Activated T-cell treated with anti-CD3 and anti-CD28 coated beads for 1 hour (primary cell): Measurements from ENCODE around the gene KCTD2.
A peak's percentile ranks its signal among the peaks of the same experiment; 100 is the strongest.

ENCODE experiments used
- DNase-seq: peaks from one replicate; pipeline ENCODE4 v3.0.0-alpha.2; 2020; ENCODE audit warnings: low read depth

The KCTD2 gene

GRCh38 chr17:75099881-75100595, 53.0 kb downstream of the KCTD2 start:
- no peak for DNase-seq

GRCh38 chr17:75102385-75102821, 55.4 kb downstream of the KCTD2 start:
- DNase-seq, result no peak

- no peak for DNase-seq
Measured at GRCh38 chr17:75103601-75104554, 56.9 kb downstream of the KCTD2 start.

- DNase-seq, result no peak
Measured at GRCh38 chr17:75105126-75106080, 58.4 kb downstream of the KCTD2 start.

- DNase-seq, result no peak
Measured at GRCh38 chr17:75108193-75108592, 61.2 kb downstream of the KCTD2 start.

GRCh38 chr17:75109046-75109406, 62.0 kb downstream of the KCTD2 start:
- DNase-seq, result no peak

GRCh38 chr17:75109407-75110233, 62.6 kb downstream of the KCTD2 start, which contains the start of gene ARMC7:
Gene ARMC7, plus strand, starts transcription at chr17:75109969. Its CDS starts 320 bp downstream, at chr17:75110289.
- DNase-seq, result peak; percentile 90

GRCh38 chr17:75110234-75110937, 63.4 kb downstream of the KCTD2 start:
- DNase-seq, result no peak

- no peak for DNase-seq
Measured at GRCh38 chr17:75111777-75112335, 64.8 kb downstream of the KCTD2 start.

GRCh38 chr17:75113798-75114551, 67.0 kb downstream of the KCTD2 start:
- DNase-seq, result peak; percentile 86

- DNase-seq, result no peak
Measured at GRCh38 chr17:75114552-75115314, 67.7 kb downstream of the KCTD2 start.
